Measurements from ENCODE around the gene DDC.

The DDC gene

DNA sequence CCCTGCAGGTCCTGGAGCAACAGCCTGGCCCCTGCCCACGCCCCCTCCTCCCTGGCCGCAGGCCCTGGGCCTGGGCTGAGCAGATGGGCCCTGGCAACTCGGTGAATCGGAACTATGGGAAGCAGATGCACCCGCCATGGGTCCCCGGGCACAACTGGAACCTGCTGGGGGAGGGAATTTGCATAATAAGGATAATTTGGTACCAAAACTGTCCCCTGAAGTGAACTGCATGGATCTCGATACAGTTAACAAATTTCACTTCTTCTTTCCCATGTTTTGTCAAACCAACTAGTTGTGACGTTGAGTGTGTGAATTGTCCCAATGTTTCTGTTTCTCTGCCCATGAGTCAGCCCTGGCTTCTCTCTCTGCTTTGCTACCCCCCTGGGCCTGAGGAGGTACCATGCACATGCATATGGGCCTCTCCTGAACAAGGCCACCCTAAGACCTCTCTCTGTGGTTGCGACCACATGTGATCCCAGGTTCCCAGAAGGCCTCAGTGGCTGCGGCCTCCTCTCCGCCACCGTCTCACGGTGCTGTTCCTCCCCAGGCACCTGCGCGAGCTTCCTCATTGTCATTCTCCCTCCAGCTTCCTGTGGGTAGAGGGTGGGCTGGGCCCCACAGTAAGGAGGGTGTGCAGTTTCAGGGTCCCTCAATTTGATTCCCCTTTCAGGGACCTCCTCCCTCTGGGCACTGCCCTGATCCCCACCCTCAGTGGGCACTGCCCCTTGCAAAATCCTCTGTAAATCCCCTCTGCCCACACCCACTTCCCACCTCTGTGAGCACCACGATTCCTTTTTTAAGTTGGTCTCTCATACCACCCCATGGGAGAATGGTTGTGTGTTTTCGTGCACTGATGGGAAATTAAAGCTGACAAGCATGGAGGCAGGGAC, 155.1 kb downstream of the DDC start:
- DNase-seq (ENCODE audit: low read depth), result no peak
- no peak overlapping the region for H3K4me3 ChIP-seq (ENCODE audit: low read depth, low read length)
- no peak for TF ChIP-seq CTCF (conservative IDR thresholded peaks at IDR 0.05; ENCODE audit: low read depth, low read length)

All from choroid plexus epithelial cell (primary cell).